GM23338 (cell line): ENCODE measurements around the gene CTXN1. TPM values are rescaled to one million over a fixed set of nuclear protein-coding genes. Genes with fewer than 3 reads are reported as not detected.

Experiments used
- ATAC-seq: fragments of 200-7000 bp; cut with Tn5 transposase; 3 replicates; pipeline ENCODE4 v1.9.1; 2020
- DNase-seq: peaks from one replicate; pipeline ENCODE4 v3.0.0-alpha.2; 2015; ENCODE audit warnings: low spot score
- H2AFZ ChIP-seq: fragments of 200-600 bp; sonication (generic); 2 replicates; pipeline ENCODE4 v1.8.0; 2016; ENCODE audit warnings: antibody characterized with exemption, mild to moderate bottlenecking, moderate library complexity
- H3F3A ChIP-seq: fragments of 200-600 bp; sonication (generic); replicated peaks from 2 replicates; pipeline ENCODE4 v1.8.0; 2017; ENCODE audit warnings: antibody characterized with exemption, mixed run types, low read depth
- H3K27ac ChIP-seq: fragments of 200-600 bp; sonication (generic); 2 replicates; pipeline ENCODE4 v1.6.1; 2016; ENCODE audit warnings: low read depth
- H3K27me3 ChIP-seq: fragments of 200-600 bp; sonication (generic); 2 replicates; pipeline ENCODE4 v1.8.0; 2016; ENCODE audit warnings: mild to moderate bottlenecking, mixed run types, moderate library complexity; ENCODE audit not compliant: insufficient read depth
- H3K36me3 ChIP-seq: fragments of 200-600 bp; sonication (generic); 2 replicates; pipeline ENCODE4 v1.8.0; 2016; ENCODE audit warnings: mild to moderate bottlenecking; ENCODE audit not compliant: insufficient read depth
- H3K4me1 ChIP-seq: fragments of 200-600 bp; sonication (generic); 2 replicates; pipeline ENCODE4 v1.8.0; 2016; ENCODE audit warnings: mild to moderate bottlenecking, moderate library complexity; ENCODE audit not compliant: insufficient read depth
- H3K4me2 ChIP-seq: fragments of 200-600 bp; sonication (generic); 2 replicates; pipeline ENCODE4 v1.7.1; 2017; ENCODE audit warnings: mixed run types
- H3K4me3 ChIP-seq: fragments of 200-600 bp; sonication (generic); 2 replicates; pipeline ENCODE4 v1.6.1; 2016; ENCODE audit warnings: mixed run types
- H3K79me2 ChIP-seq: fragments of 200-600 bp; sonication (generic); replicated peaks from 2 replicates; pipeline ENCODE4 v1.8.0; 2017; ENCODE audit warnings: mild to moderate bottlenecking; ENCODE audit not compliant: insufficient read depth
- H3K9me2 ChIP-seq: fragments of 200-600 bp; sonication (generic); 2 replicates; pipeline ENCODE4 v1.8.0; 2017; ENCODE audit not compliant: insufficient read depth
- H4K20me1 ChIP-seq: fragments of 200-600 bp; sonication (generic); replicated peaks from 2 replicates; pipeline ENCODE4 v1.8.0; 2017; ENCODE audit warnings: mild to moderate bottlenecking; ENCODE audit not compliant: insufficient read depth
- H3K27ac Mint-ChIP-seq: 2 replicates; pipeline ENCODE4 v1.8.0; 2020; ENCODE audit warnings: inconsistent platforms, mild to moderate bottlenecking, moderate library complexity, mixed read lengths
- H3K27me3 Mint-ChIP-seq: 3 replicates; pipeline ENCODE4 v1.8.0; 2022; ENCODE audit warnings: low read depth, mild to moderate bottlenecking, moderate library complexity, mixed read lengths, inconsistent platforms; ENCODE audit not compliant: insufficient read depth, poor library complexity
- H3K36me3 Mint-ChIP-seq: 3 replicates; pipeline ENCODE4 v1.8.0; 2021; ENCODE audit warnings: low read depth, mild to moderate bottlenecking, inconsistent platforms, moderate library complexity, mixed read lengths
- H3K4me1 Mint-ChIP-seq: 3 replicates; pipeline ENCODE4 v1.8.0; 2020; ENCODE audit warnings: mild to moderate bottlenecking, inconsistent platforms, mixed read lengths
- H3K4me3 Mint-ChIP-seq: 3 replicates; pipeline ENCODE4 v1.8.0; 2021; ENCODE audit warnings: moderate library complexity, mild to moderate bottlenecking, inconsistent platforms, mixed read lengths
- H3K9me3 Mint-ChIP-seq: 3 replicates; pipeline ENCODE4 v1.8.0; 2020; ENCODE audit warnings: moderate library complexity, mild to moderate bottlenecking, inconsistent platforms, mixed read lengths
- CREB1 ChIP-seq: fragments of 250-450 bp; sonication (Bioruptor Pico); IDR thresholded peaks from 2 replicates; pipeline ENCODE4 v1.5.0; 2020; ENCODE audit warnings: low read depth, mild to moderate bottlenecking, moderate library complexity
- CTCF ChIP-seq, 2 experiments: fragments of 200-600 bp in 1 of 2; sonication (generic) in 1 of 2; conservative IDR thresholded peaks; 2 replicates each; pipeline versions ENCODE4 v1.5.1 to v1.6.1; 2016 to 2017; ENCODE audit warnings: antibody characterized with exemption in 2 of 2, low read depth in 2 of 2, mild to moderate bottlenecking in 2 of 2, moderate library complexity in 1 of 2
- ETS1 ChIP-seq: IDR thresholded peaks from 2 replicates; pipeline ENCODE4 v1.6.1; 2016; ENCODE audit warnings: antibody characterized with exemption
- EZH2 ChIP-seq: fragments of 200-600 bp; sonication (generic); IDR thresholded peaks from one replicate; pipeline ENCODE4 v1.8.0; 2017; ENCODE audit warnings: antibody characterized with exemption, mild to moderate bottlenecking, low read depth; ENCODE audit not compliant: unreplicated experiment
- EZH2phosphoT487 ChIP-seq: fragments of 200-600 bp; sonication (generic); IDR thresholded peaks from one replicate; pipeline ENCODE4 v1.8.1; 2018; ENCODE audit warnings: antibody characterized with exemption; ENCODE audit not compliant: unreplicated experiment
- JUNB ChIP-seq: IDR thresholded peaks from one replicate; pipeline ENCODE4 v1.6.1; 2016; ENCODE audit warnings: antibody characterized with exemption; ENCODE audit not compliant: unreplicated experiment
- NANOG ChIP-seq: IDR thresholded peaks from 2 replicates; pipeline ENCODE4 v1.6.1; 2016; ENCODE audit warnings: antibody characterized with exemption, borderline replicate concordance
- POLR2AphosphoS5 ChIP-seq: IDR thresholded peaks from 2 replicates; pipeline ENCODE4 v1.6.1; 2016; ENCODE audit warnings: antibody characterized with exemption, low read depth
- REST ChIP-seq: IDR thresholded peaks from one replicate; pipeline ENCODE4 v1.6.1; 2018; ENCODE audit warnings: antibody characterized with exemption; ENCODE audit not compliant: unreplicated experiment
- STAT1 ChIP-seq: IDR thresholded peaks from one replicate; pipeline ENCODE4 v1.6.1; 2016; ENCODE audit warnings: antibody characterized with exemption; ENCODE audit not compliant: unreplicated experiment
- ZNF114 ChIP-seq: fragments of 250-450 bp; sonication (Bioruptor Pico); IDR thresholded peaks from 2 replicates; pipeline ENCODE4 v1.5.0; 2020; ENCODE audit warnings: mild to moderate bottlenecking, moderate library complexity
- ZNF331 ChIP-seq: fragments of 250-450 bp; sonication (Bioruptor Pico); IDR thresholded peaks from 2 replicates; pipeline ENCODE4 v1.5.0; 2020; ENCODE audit warnings: low read depth, mild to moderate bottlenecking, moderate library complexity
- ZNF462 ChIP-seq: fragments of 250-450 bp; sonication (Bioruptor Pico); IDR thresholded peaks from 2 replicates; pipeline ENCODE4 v1.5.0; 2020; ENCODE audit warnings: mild to moderate bottlenecking, moderate library complexity
- polyA plus RNA-seq: library from polyadenylated mRNA; unstranded; fragments of >200 nt; fragmentation: Nextera tagmentation; extraction: Ambion mirVana; gene quantifications from 2 replicates; pipeline ENCODE4 v1.2.1, GENCODE V29; 2016
- total RNA-seq: library from RNA; depleted of rRNA; stranded (reverse); fragments of >200 nt; shearing (Covaris generic); gene quantifications from 2 replicates; pipeline ENCODE4 v1.2.3, GENCODE V29; 2014

CTXN1 gene
- total and polyA plus RNA-seq, 2 experiments from 2014 or later, result 22.5 to 52.4 TPM

- TF ChIP-seq EZH2phosphoT487 (no peak), STAT1 (no peak), EZH2 (no peak), REST (no peak), NANOG (no peak), CTCF (conservative IDR thresholded peaks at IDR 0.05; ENCODE audit: low read depth in 2 of 2) (no peak), POLR2AphosphoS5 (no peak), ETS1 (no peak), ZNF462 (CRISPR knock-in tag) (no peak), CREB1 (no peak), JUNB (no peak), ZNF331 (CRISPR knock-in tag) (no peak), ZNF114 (CRISPR knock-in tag) (no peak)
- Histone ChIP-seq H3K36me3 (peaks cover 31% of the 10 kb centered on the region), H3K4me1 (no peaks in the 10 kb centered on the region)
Measured at GRCh38 chr19:7961920-7962626, 36.1 kb upstream of the CTXN1 start.

More at GRCh38 chr19:7961920-7962626, 36.1 kb upstream of the CTXN1 start:
- Histone ChIP-seq H3K4me2 (no peak overlapping the region), H3K27ac (0 out of 2 replicates have a peak overlapping the region, but pooled peaks have one; percentile 8), H3K27me3 (no peaks in the 10 kb centered on the region), H2AFZ (no peak overlapping the region), H3K79me2 (no peaks in the 10 kb centered on the region; the same call in 1 of the 2 replicates), H3F3A (peaks cover 38% of the 10 kb centered on the region), H3K4me3 (no peak overlapping the region), H3K9me2 (no peaks in the 10 kb centered on the region), H4K20me1 (peaks cover 31% of the 10 kb centered on the region; the same call in 1 of the 2 replicates)
- H3K4me3 Mint-ChIP-seq, result no peak overlapping the region; the same call in 2 of the 3 replicates
- peaks cover 12% of the 10 kb centered on the region for H3K27me3 Mint-ChIP-seq
- peaks cover 8% of the 10 kb centered on the region; the same call in 2 of the 3 replicates for H3K4me1 Mint-ChIP-seq
- ATAC-seq (no peak), DNase-seq (no peak)
- no peak overlapping the region for H3K27ac Mint-ChIP-seq
- peaks cover 52% of the 10 kb centered on the region for H3K36me3 Mint-ChIP-seq
- H3K9me3 Mint-ChIP-seq, result no peaks in the 10 kb centered on the region
